Measurements from ENCODE around the gene MAGI1. TPM values are rescaled to one million over a fixed set of nuclear protein-coding genes. Genes with fewer than 3 reads are reported as not detected.

Gene MAGI1
- total RNA-seq, 1 experiment from 2014 or later, result 38.6 TPM

- H3K9me3 ChIP-seq (ENCODE audit: control insufficient read depth in 1 of 2, insufficient read depth in 1 of 2, low read depth in 1 of 2, low read length in 2 of 2), result no peaks in the 10 kb centered on the region
- POLR2A ChIA-PET, result no interaction called here
- no TSS peak for BruUV-seq (replicated peaks)
- no peak overlapping the region for H3K4me2 ChIP-seq (ENCODE audit: low read length)
- H3K4me1 ChIP-seq (ENCODE audit: control insufficient read depth in 1 of 2, insufficient read depth in 2 of 2, low read length in 2 of 2), result peaks cover 5 to 7% of the 10 kb centered on the region in 2 experiments; a peak in 1 of 4 replicates
- H4K20me1 ChIP-seq (ENCODE audit: insufficient read depth), result 0 out of 2 replicates have a peak, but pooled peaks cover 3% of the 10 kb centered on the region
- no peak overlapping the region for H3K4me3 ChIP-seq (replicated peaks in 1 of 2; ENCODE audit: low read depth in 1 of 2, low read length in 2 of 2)
- no peaks in the 10 kb centered on the region for H3K36me3 ChIP-seq (ENCODE audit: control insufficient read depth in 1 of 2, insufficient read depth in 2 of 2, low read length in 2 of 2)
- H3K27me3 ChIP-seq (ENCODE audit: insufficient read depth, low read length), result no peaks in the 10 kb centered on the region
- no peak overlapping the region for H2AFZ ChIP-seq (ENCODE audit: low read depth, low read length, poor library complexity, severe bottlenecking)
- CTCF ChIA-PET, result no interaction called here
- no peaks in the 10 kb centered on the region for H3K9me2 ChIP-seq (ENCODE audit: insufficient read depth)
- RAD21 ChIA-PET (ENCODE audit: low non-redundant PET in 1 of 2, low total read pairs in 2 of 2, uncharacterized antibody in 2 of 2, unreplicated experiment in 2 of 2), result no interaction called here
- TF ChIP-seq POLR2AphosphoS5 (IDR thresholded peaks at IDR 0.05; ENCODE audit: low read depth, low read length) (no peak), POLR2A (IDR thresholded peaks at IDR 0.05; ENCODE audit: borderline replicate concordance, extremely low read depth, insufficient read depth, insufficient read length) (no peak), CEBPB (IDR thresholded peaks at IDR 0.05; ENCODE audit: low read depth) (no peak), TCF7L2 (IDR thresholded peaks at IDR 0.05; ENCODE audit: borderline replicate concordance, extremely low read depth, insufficient read depth, insufficient read length) (no peak), ELF1 (IDR thresholded peaks at IDR 0.05; ENCODE audit: borderline replicate concordance, low read depth) (no peak), ZNF274 (IDR thresholded peaks at IDR 0.05; ENCODE audit: low read depth, low read length) (no peak), ATF3 (IDR thresholded peaks at IDR 0.05) (no peak), YY1 (IDR thresholded peaks at IDR 0.05; ENCODE audit: extremely low read depth, insufficient replicate concordance, low read depth, low read length) (no peak), EZH2 (IDR thresholded peaks at IDR 0.05) (no peak)
- ATAC-seq (no peak), DNase-seq (ENCODE audit: low read depth, low spot score) (no peak)
- no peaks in the 10 kb centered on the region for H3K79me2 ChIP-seq (ENCODE audit: insufficient read depth, low read length)
- H3K9ac ChIP-seq (ENCODE audit: low read length), result no peak overlapping the region
- intact Hi-C loops (cut with micrococcal nuclease), result no loop called here
- H3K27ac ChIP-seq (ENCODE audit: low read depth, low read length), result no peak overlapping the region
Measured at GRCh38 chr3:65576966-65577365, 461.8 kb downstream of the MAGI1 start.

GRCh38 chr3:65576228-65576627 lies 462.5 kb downstream of the MAGI1 start:
- BruUV-seq (replicated peaks), result no TSS peak
- no peaks in the 10 kb centered on the region for H3K79me2 ChIP-seq (ENCODE audit: insufficient read depth, low read length)
- no peaks in the 10 kb centered on the region for H3K27me3 ChIP-seq (ENCODE audit: insufficient read depth, low read length)
- H3K4me3 ChIP-seq (replicated peaks in 1 of 2; ENCODE audit: low read depth in 1 of 2, low read length in 2 of 2), result no peak overlapping the region
- RAD21 ChIA-PET (ENCODE audit: low non-redundant PET in 1 of 2, low total read pairs in 2 of 2, uncharacterized antibody in 2 of 2, unreplicated experiment in 2 of 2), result no interaction called here
- H3K9me3 ChIP-seq (ENCODE audit: control insufficient read depth in 1 of 2, insufficient read depth in 1 of 2, low read depth in 1 of 2, low read length in 2 of 2), result no peaks in the 10 kb centered on the region
- H3K4me2 ChIP-seq (ENCODE audit: low read length), result no peak overlapping the region
- POLR2A ChIA-PET, result no interaction called here
- CTCF ChIA-PET, result no interaction called here
- ATAC-seq (no peak), DNase-seq (ENCODE audit: low read depth, low spot score) (no peak)
- no peaks in the 10 kb centered on the region for H3K9me2 ChIP-seq (ENCODE audit: insufficient read depth)
- no peak overlapping the region for H3K27ac ChIP-seq (ENCODE audit: low read depth, low read length)
- H3K4me1 ChIP-seq (ENCODE audit: control insufficient read depth in 1 of 2, insufficient read depth in 2 of 2, low read length in 2 of 2), result peaks cover 5 to 7% of the 10 kb centered on the region in 2 experiments; a peak in 1 of 4 replicates
- intact Hi-C loops (cut with micrococcal nuclease), result no loop called here
- H3K9ac ChIP-seq (ENCODE audit: low read length), result no peak overlapping the region
- H2AFZ ChIP-seq (ENCODE audit: low read depth, low read length, poor library complexity, severe bottlenecking), result no peak overlapping the region
- H4K20me1 ChIP-seq (ENCODE audit: insufficient read depth), result 0 out of 2 replicates have a peak, but pooled peaks cover 3% of the 10 kb centered on the region
- no peaks in the 10 kb centered on the region for H3K36me3 ChIP-seq (ENCODE audit: control insufficient read depth in 1 of 2, insufficient read depth in 2 of 2, low read length in 2 of 2)
- TF ChIP-seq YY1 (IDR thresholded peaks at IDR 0.05; ENCODE audit: extremely low read depth, insufficient replicate concordance, low read depth, low read length) (no peak), CEBPB (IDR thresholded peaks at IDR 0.05; ENCODE audit: low read depth) (no peak), POLR2A (IDR thresholded peaks at IDR 0.05; ENCODE audit: borderline replicate concordance, extremely low read depth, insufficient read depth, insufficient read length) (no peak), RAD21 (IDR thresholded peaks at IDR 0.05; ENCODE audit: low read depth) (no peak), ZBTB33 (IDR thresholded peaks at IDR 0.05; ENCODE audit: extremely low read depth, insufficient replicate concordance, low read length) (no peak), FOSL1 (IDR thresholded peaks at IDR 0.05; ENCODE audit: low read depth) (no peak), JUND (IDR thresholded peaks at IDR 0.05) (no peak), POLR2AphosphoS5 (IDR thresholded peaks at IDR 0.05; ENCODE audit: low read depth, low read length) (no peak), TCF7L2 (IDR thresholded peaks at IDR 0.05; ENCODE audit: borderline replicate concordance, extremely low read depth, insufficient read depth, insufficient read length) (no peak), ATF3 (IDR thresholded peaks at IDR 0.05) (no peak)
